Mesenchymal stem cell (in vitro differentiated cells and primary cell): ENCODE measurements around the gene GET3.
A peak's percentile ranks its signal among the peaks of the same experiment; 100 is the strongest.

Source experiments
- DNase-seq: peaks from one replicate; pipeline ENCODE4 v3.0.0-alpha.2; 2013
- H2AFZ ChIP-seq: one replicate; pipeline ENCODE4 v1.6.1; 2013; ENCODE audit warnings: low read depth, mild to moderate bottlenecking, control low read depth, inconsistent platforms, low read length, moderate library complexity
- H2AK5ac ChIP-seq: 2 replicates; pipeline ENCODE4 v1.6.1; 2013; ENCODE audit warnings: low read length, moderate library complexity, mild to moderate bottlenecking, inconsistent platforms; ENCODE audit not compliant: severe bottlenecking
- H2BK120ac ChIP-seq: one replicate; pipeline ENCODE4 v1.6.1; 2013; ENCODE audit warnings: low read depth, mild to moderate bottlenecking, inconsistent platforms, low read length, moderate library complexity
- H2BK12ac ChIP-seq, 2 experiments: one replicate each; pipeline ENCODE4 v1.6.1; 2013; ENCODE audit warnings: inconsistent platforms in 2 of 2, low read length in 2 of 2, mild to moderate bottlenecking in 2 of 2, moderate library complexity in 2 of 2, control low read depth in 1 of 2
- H2BK15ac ChIP-seq: one replicate; pipeline ENCODE4 v1.6.1; 2013; ENCODE audit warnings: mild to moderate bottlenecking, low read depth, inconsistent platforms; ENCODE audit not compliant: poor library complexity, severe bottlenecking
- H2BK5ac ChIP-seq: 2 replicates; pipeline ENCODE4 v1.6.1; 2013; ENCODE audit warnings: low read depth, mild to moderate bottlenecking, low read length, control low read depth, inconsistent platforms; ENCODE audit not compliant: poor library complexity, severe bottlenecking
- H3K14ac ChIP-seq, 2 experiments: one replicate each; pipeline ENCODE4 v1.6.1; 2013; ENCODE audit warnings: inconsistent platforms in 2 of 2, low read length in 2 of 2, control low read depth in 1 of 2, mild to moderate bottlenecking in 1 of 2, moderate library complexity in 1 of 2
- H3K18ac ChIP-seq, 2 experiments: one replicate each; pipeline ENCODE4 v1.6.1; 2013; ENCODE audit warnings: inconsistent platforms in 2 of 2, low read length in 2 of 2, control low read depth in 1 of 2, low read depth in 1 of 2, mild to moderate bottlenecking in 1 of 2
- H3K23ac ChIP-seq, 2 experiments: one replicate each; pipeline ENCODE4 v1.6.1; 2013; ENCODE audit warnings: inconsistent platforms in 2 of 2, low read length in 2 of 2, mild to moderate bottlenecking in 2 of 2, moderate library complexity in 2 of 2, control low read depth in 1 of 2
- H3K27ac ChIP-seq: 2 replicates; pipeline ENCODE4 v1.5.1; 2013; ENCODE audit warnings: mild to moderate bottlenecking, moderate library complexity, low read length, control low read depth, inconsistent platforms; ENCODE audit not compliant: poor library complexity, severe bottlenecking
- H3K27me3 ChIP-seq, 2 experiments: 2 replicates each; pipeline versions ENCODE4 v1.6.1 to v1.7.0; 2013; ENCODE audit warnings: low read length in 2 of 2, mild to moderate bottlenecking in 2 of 2, moderate library complexity in 2 of 2, control low read depth in 1 of 2, inconsistent platforms in 1 of 2; ENCODE audit not compliant: control insufficient read depth in 1 of 2, insufficient read depth in 1 of 2
- H3K36me3 ChIP-seq, 2 experiments: 2 replicates each; pipeline versions ENCODE4 v1.6.1 to v1.7.0; 2013; ENCODE audit warnings: low read length in 2 of 2, control low read depth in 1 of 2, inconsistent platforms in 1 of 2, low read depth in 1 of 2, mild to moderate bottlenecking in 1 of 2; ENCODE audit not compliant: insufficient read depth in 2 of 2, control insufficient read depth in 1 of 2
- H3K4ac ChIP-seq, 2 experiments: one replicate each; pipeline ENCODE4 v1.6.1; 2013; ENCODE audit warnings: inconsistent platforms in 2 of 2, low read length in 2 of 2, mild to moderate bottlenecking in 2 of 2, moderate library complexity in 2 of 2, control low read depth in 1 of 2, low read depth in 1 of 2
- H3K4me1 ChIP-seq: 2 replicates; pipeline ENCODE4 v1.6.1; 2013; ENCODE audit warnings: low read depth, low read length, control low read depth; ENCODE audit not compliant: control insufficient read depth, insufficient read depth
- H3K4me2 ChIP-seq: 2 replicates; pipeline ENCODE4 v1.6.1; 2013; ENCODE audit warnings: low read length, mild to moderate bottlenecking, inconsistent platforms; ENCODE audit not compliant: poor library complexity, severe bottlenecking
- H3K4me3 ChIP-seq, 2 experiments: 2 replicates each; pipeline versions ENCODE4 v1.5.1 to v1.7.0; 2013; ENCODE audit warnings: low read length in 2 of 2, mild to moderate bottlenecking in 2 of 2, control low read depth in 1 of 2, low read depth in 1 of 2; ENCODE audit not compliant: insufficient read depth in 1 of 2
- H3K79me1 ChIP-seq: replicated peaks from 2 replicates; pipeline ENCODE4 v1.6.1; 2013; ENCODE audit warnings: mild to moderate bottlenecking, control low read depth, low read length, inconsistent platforms; ENCODE audit not compliant: poor library complexity, severe bottlenecking
- H3K9ac ChIP-seq: 2 replicates; pipeline ENCODE4 v1.7.0; 2013; ENCODE audit warnings: mild to moderate bottlenecking, low read length, moderate library complexity
- H3K9me3 ChIP-seq: 2 replicates; pipeline ENCODE4 v1.7.0; 2013; ENCODE audit warnings: mild to moderate bottlenecking, low read length; ENCODE audit not compliant: control insufficient read depth
- H4K8ac ChIP-seq: one replicate; pipeline ENCODE4 v1.6.1; 2013; ENCODE audit warnings: inconsistent platforms, mild to moderate bottlenecking, low read length, moderate library complexity
- H4K91ac ChIP-seq: one replicate; pipeline ENCODE4 v1.6.1; 2013; ENCODE audit warnings: mild to moderate bottlenecking, low read length, inconsistent platforms
- WGBS: methylation state at CpG from one replicate; pipeline ENCODE4 v1.1.7; 2013; ENCODE audit warnings: mixed read lengths; 5-methylcytosine and 5-hydroxymethylcytosine counted together

The GET3 gene

DNA sequence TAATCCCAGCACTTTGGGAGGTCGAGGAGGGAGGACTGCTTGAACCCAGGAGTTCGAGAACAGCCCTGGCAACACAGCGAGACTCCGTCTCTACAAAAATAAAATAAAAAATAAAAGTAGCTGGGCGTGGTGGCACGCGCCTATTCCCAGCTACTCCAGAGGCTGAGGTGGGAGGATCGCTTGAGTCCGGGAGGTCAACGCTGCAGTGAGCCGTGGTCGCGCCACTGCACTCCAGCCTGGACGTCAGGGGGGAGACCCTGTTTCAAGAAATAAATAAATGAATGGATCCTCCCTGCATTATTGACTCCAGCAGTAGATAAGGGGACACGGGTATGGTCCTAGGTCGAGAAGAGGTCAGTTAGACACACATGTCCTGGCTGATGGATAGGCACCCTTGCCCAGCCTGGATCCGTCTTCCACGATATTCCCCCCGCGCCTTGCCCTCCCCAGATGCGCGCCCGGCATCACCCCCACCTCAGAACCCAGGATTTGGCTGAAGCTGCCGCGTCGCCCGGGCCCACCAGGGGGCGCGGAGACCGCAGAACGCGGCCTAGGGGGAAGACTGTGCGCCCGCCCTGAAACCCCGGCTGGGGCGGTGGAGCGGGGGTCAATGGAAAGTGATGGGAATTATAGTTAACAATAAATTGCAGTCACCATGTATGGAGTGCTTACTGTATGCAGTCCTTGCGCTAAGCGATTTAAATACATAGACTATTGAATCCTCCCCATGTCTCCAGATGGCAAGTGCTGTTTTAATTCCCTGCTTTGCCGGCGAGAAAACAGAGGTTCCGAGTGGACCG lies 40.1 kb downstream of the GET3 start:
- Histone ChIP-seq H2AFZ (peak overlapping the region; percentile 78), H3K79me1 (peaks cover 9% of the 10 kb centered on the region), H3K18ac (peak overlapping the region; percentile 85 to 95), H2AK5ac (no peak overlapping the region), H2BK15ac (no peak overlapping the region), H4K91ac (peak overlapping the region; percentile 70), H3K14ac (no peak overlapping the region), H2BK12ac (peak overlapping the region; percentile 75 to 95), H2BK120ac (peak overlapping the region; percentile 87), H3K9me3 (no peaks in the 10 kb centered on the region), H3K4ac (peak overlapping the region in 1 of 2 experiments; percentile 82), H3K4me2 (peak overlapping the region; percentile 91), H4K8ac (no peak overlapping the region), H3K36me3 (peaks cover 4 to 9% of the 10 kb centered on the region in 2 experiments), H3K23ac (no peak overlapping the region), H2BK5ac (no peak overlapping the region), H3K27ac (peak overlapping the region; percentile 91), H3K4me3 (peak overlapping the region; percentile 63 to 83), H3K27me3 (no peaks in the 10 kb centered on the region), H3K4me1 (peaks cover 27% of the 10 kb centered on the region), H3K9ac (peak overlapping the region; percentile 93)
- 22% methylated on average over 31 of the region's 43 CpGs for WGBS
- peak; percentile 86 for DNase-seq

DNA sequence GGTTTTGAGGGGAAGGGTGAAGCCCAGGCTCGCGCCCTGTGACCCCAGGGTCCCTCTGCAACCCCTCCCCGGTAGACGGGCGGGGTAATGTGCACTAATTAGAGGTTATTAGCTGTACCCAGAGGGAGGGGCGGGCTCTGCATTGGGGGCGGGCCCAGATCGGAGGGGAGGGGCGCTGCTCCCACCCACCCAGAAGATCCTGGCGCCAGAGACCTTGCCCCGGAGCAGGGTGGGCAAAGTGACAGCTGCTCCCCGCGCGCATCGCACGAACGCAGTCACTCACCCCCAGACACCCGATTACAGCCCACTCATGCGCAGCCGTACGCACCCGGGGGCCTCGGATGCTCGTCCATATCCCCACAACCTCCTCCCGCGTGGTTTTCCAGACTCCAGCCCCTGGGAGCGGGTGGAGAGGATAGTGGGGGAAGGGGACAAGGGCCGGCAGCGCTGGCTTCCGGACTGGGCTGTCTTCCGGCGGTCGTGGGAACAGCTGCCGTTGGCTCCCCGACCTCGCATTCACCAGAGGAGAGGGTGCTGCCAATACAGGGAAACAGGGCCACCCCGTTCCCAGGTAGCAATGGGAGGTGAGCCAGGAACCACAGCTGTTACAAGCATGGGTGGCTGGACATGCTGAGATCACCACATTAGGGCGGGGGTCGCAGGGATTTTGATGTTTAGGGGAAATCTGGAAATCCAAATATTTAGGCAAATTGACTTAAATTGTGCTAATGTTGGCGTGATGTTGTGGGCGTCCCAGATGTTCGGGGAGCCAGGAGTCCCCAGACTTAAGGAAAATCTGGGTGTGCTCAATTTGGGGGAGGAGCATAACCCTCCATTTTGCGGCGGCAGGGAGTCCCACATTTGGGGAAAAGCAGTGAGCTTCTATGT lies 41.0 kb downstream of the GET3 start:
- H4K91ac ChIP-seq: peak overlapping the region; percentile 97
- DNase-seq: peak; percentile 94
- H3K79me1 ChIP-seq: peaks cover 9% of the 10 kb centered on the region
- no peak overlapping the region for H3K23ac ChIP-seq
- peak overlapping the region; percentile 87 for H2BK120ac ChIP-seq
- H2AFZ ChIP-seq: no peak overlapping the region
- H2BK12ac ChIP-seq: peak overlapping the region; percentile 38 to 95
- peak overlapping the region; percentile 88 to 95 for H3K18ac ChIP-seq
- H3K27ac ChIP-seq: peak overlapping the region; percentile 91
- H3K4me1 ChIP-seq: peaks cover 33% of the 10 kb centered on the region
- peak overlapping the region; percentile 85 for H2BK5ac ChIP-seq
- H3K27me3 ChIP-seq: no peaks in the 10 kb centered on the region
- H3K9me3 ChIP-seq: no peaks in the 10 kb centered on the region
- peak overlapping the region; percentile 78 for H2AK5ac ChIP-seq
- peaks cover 4 to 5% of the 10 kb centered on the region in 2 experiments for H3K36me3 ChIP-seq
- H3K4me2 ChIP-seq: peak overlapping the region; percentile 91
- H2BK15ac ChIP-seq: peak overlapping the region; percentile 75
- peak overlapping the region; percentile 93 for H3K9ac ChIP-seq
- WGBS: 3% methylated on average over 36 of the region's 44 CpGs
- peak overlapping the region; percentile 97 for H4K8ac ChIP-seq
- peak overlapping the region; percentile 85 for H3K4ac ChIP-seq
- peak overlapping the region in 1 of 2 experiments; percentile 12 for H3K14ac ChIP-seq
- H3K4me3 ChIP-seq: peak overlapping the region; percentile 63 to 83

DNA sequence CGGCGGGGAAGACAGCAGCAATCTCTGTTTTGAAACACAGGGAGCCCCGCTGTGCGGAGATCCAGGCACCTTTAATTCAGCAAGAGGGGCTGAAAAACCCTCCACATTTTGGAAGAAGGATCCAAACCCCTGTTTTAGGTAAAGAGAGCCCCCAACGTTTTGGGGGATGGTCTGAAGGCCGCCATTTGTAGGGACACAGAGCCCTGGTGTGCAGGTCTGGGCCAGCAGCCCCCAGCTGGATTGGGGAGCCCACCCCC lies 41.5 kb downstream of the GET3 start:
- peaks cover 4 to 5% of the 10 kb centered on the region in 2 experiments for H3K36me3 ChIP-seq
- H3K4me3 ChIP-seq: peak overlapping the region in 1 of 2 experiments; percentile 83
- no peak overlapping the region for H3K14ac ChIP-seq
- no peaks in the 10 kb centered on the region for H3K9me3 ChIP-seq
- peak overlapping the region; percentile 85 for H2BK5ac ChIP-seq
- H3K9ac ChIP-seq: peak overlapping the region; percentile 93
- peak overlapping the region; percentile 91 for H3K4me2 ChIP-seq
- no peaks in the 10 kb centered on the region for H3K27me3 ChIP-seq
- DNase-seq: no peak
- peak overlapping the region; percentile 85 for H3K4ac ChIP-seq
- H3K4me1 ChIP-seq: peaks cover 38% of the 10 kb centered on the region
- peak overlapping the region; percentile 20 to 51 for H2BK12ac ChIP-seq
- peak overlapping the region; percentile 97 for H4K91ac ChIP-seq
- H2BK120ac ChIP-seq: peak overlapping the region; percentile 87
- H2AK5ac ChIP-seq: peak overlapping the region; percentile 78
- peak overlapping the region; percentile 88 to 95 for H3K18ac ChIP-seq
- H3K23ac ChIP-seq: no peak overlapping the region
- H2BK15ac ChIP-seq: peak overlapping the region; percentile 75
- peaks cover 9% of the 10 kb centered on the region for H3K79me1 ChIP-seq
- peak overlapping the region; percentile 91 for H3K27ac ChIP-seq
- H4K8ac ChIP-seq: peak overlapping the region; percentile 97
- WGBS: 18% methylated on average over 6 of the region's 6 CpGs
- no peak overlapping the region for H2AFZ ChIP-seq
